ENCODE measurements around the gene MORN1. TPM values are rescaled to one million over a fixed set of nuclear protein-coding genes. Genes with fewer than 3 reads are reported as not detected.

The MORN1 gene
- total and polyA plus RNA-seq, 10 of the 15 experiments (the other 5 are each of a cell fraction or from before 2014, with no cell fraction given), result 0.76 to 7.9 (median 5.5) TPM

DNA sequence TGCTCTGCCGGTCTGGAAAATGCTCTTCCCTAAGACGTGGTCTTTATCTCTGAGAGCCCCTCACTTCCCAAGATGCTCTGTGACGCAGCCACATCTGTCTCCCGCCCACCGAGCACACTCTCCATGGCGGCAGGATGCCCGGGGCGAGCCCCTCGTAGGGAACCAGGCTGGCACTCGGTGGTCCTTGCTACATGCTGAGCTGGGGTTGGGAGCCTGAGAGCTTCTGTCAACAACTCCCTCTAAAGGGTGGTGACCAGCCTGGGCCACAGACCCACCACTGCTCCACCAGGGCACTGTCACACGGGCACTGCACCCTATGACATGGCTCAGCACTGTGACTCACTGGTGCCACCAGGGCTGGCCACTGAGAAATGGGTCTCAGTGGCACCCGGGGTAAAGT, 18.4 kb upstream of the MORN1 start:
- FAIRE-seq (no peak), DNase-seq (ENCODE audit: low read depth, low spot score) (no peak), ATAC-seq (no peak)
- ChIA-PET RAD21 (ENCODE audit: unreplicated experiment) (interaction anchor here (1.1 kb wide), 1 partner anchor 22 kb away, joined by 3 read pairs; no protein-coding TSS in a partner anchor), SMC1A (ENCODE audit: uncharacterized antibody, unreplicated experiment) (no interaction called here), CTCF (no interaction called here), POLR2A (interaction anchor here (1.2 kb wide), 1 partner anchor 18 kb away, joined by 4 read pairs; the partner anchor contains the start of genes MORN1 and RER1)
- intact Hi-C loops (cut with micrococcal nuclease; ENCODE audit: unreplicated experiment), result no loop called here
- BruUV-seq (replicated peaks), result no TSS peak
- Histone ChIP-seq H3K4me2 (ENCODE audit: control insufficient read depth, insufficient read depth) (no peak overlapping the region), H3K27ac (ENCODE audit: control insufficient read depth, insufficient read depth) (no peak overlapping the region), H3K9ac (ENCODE audit: control insufficient read depth, insufficient read depth, low read length) (no peak overlapping the region), H3K36me3 (ENCODE audit: control insufficient read depth in 2 of 2, insufficient read depth in 2 of 2, low read length in 1 of 2) (peaks cover 2 to 3% of the 10 kb centered on the region in 2 experiments; a peak in 3 of 4 replicates), H3K4me1 (ENCODE audit: control insufficient read depth, insufficient read depth, low read length) (peaks cover 17% of the 10 kb centered on the region), H2AFZ (ENCODE audit: control insufficient read depth, low read depth, low read length) (no peak overlapping the region), H3K9me3 (replicated peaks; ENCODE audit: control insufficient read depth, insufficient read depth, low read length) (no peaks in the 10 kb centered on the region), H3K79me2 (ENCODE audit: control insufficient read depth, insufficient read depth, low read length) (peaks cover 20% of the 10 kb centered on the region), H3K4me3 (no peak overlapping the region), H4K20me1 (ENCODE audit: control insufficient read depth, insufficient read depth) (no peaks in the 10 kb centered on the region), H3K27me3 (replicated peaks in 1 of 2; ENCODE audit: control insufficient read depth in 2 of 2, insufficient read depth in 2 of 2, low read length in 1 of 2) (no peaks in the 10 kb centered on the region)
- TF ChIP-seq HDAC2 (IDR thresholded peaks at IDR 0.05) (no peak), ZNF217 (IDR thresholded peaks at IDR 0.05) (no peak), RAD51 (IDR thresholded peaks at IDR 0.05) (no peak), BCL11A (IDR thresholded peaks at IDR 0.05; ENCODE audit: low read depth, low read length) (no peak), NR2C2 (IDR thresholded peaks at IDR 0.05; ENCODE audit: borderline replicate concordance, control insufficient read depth, insufficient read length, low read depth) (no peak), MEF2B (IDR thresholded peaks at IDR 0.05; ENCODE audit: partially characterized antibody, poor library complexity, severe bottlenecking) (no peak), ASH2L (IDR thresholded peaks at IDR 0.05; ENCODE audit: borderline replicate concordance, low read depth) (no peak), HCFC1 (IDR thresholded peaks at IDR 0.05; ENCODE audit: low read length) (no peak), POLR2AphosphoS5 (IDR thresholded peaks at IDR 0.05; ENCODE audit: low read length) (no peak), MYC (IDR thresholded peaks at IDR 0.05; ENCODE audit: insufficient read depth, insufficient read length, insufficient replicate concordance, low read length, severe bottlenecking) (no peak), MEF2A (IDR thresholded peaks at IDR 0.05; ENCODE audit: insufficient read depth, low read depth, low read length) (no peak), TBL1XR1 (IDR thresholded peaks at IDR 0.05; ENCODE audit: low read depth, low read length) (no peak), NRF1 (conservative IDR thresholded peaks at IDR 0.05; ENCODE audit: low read depth, low read length) (no peak), GATAD2B (conservative IDR thresholded peaks at IDR 0.05; ENCODE audit: low read depth) (no peak)
- TF ChIP-seq, protein P1, sequence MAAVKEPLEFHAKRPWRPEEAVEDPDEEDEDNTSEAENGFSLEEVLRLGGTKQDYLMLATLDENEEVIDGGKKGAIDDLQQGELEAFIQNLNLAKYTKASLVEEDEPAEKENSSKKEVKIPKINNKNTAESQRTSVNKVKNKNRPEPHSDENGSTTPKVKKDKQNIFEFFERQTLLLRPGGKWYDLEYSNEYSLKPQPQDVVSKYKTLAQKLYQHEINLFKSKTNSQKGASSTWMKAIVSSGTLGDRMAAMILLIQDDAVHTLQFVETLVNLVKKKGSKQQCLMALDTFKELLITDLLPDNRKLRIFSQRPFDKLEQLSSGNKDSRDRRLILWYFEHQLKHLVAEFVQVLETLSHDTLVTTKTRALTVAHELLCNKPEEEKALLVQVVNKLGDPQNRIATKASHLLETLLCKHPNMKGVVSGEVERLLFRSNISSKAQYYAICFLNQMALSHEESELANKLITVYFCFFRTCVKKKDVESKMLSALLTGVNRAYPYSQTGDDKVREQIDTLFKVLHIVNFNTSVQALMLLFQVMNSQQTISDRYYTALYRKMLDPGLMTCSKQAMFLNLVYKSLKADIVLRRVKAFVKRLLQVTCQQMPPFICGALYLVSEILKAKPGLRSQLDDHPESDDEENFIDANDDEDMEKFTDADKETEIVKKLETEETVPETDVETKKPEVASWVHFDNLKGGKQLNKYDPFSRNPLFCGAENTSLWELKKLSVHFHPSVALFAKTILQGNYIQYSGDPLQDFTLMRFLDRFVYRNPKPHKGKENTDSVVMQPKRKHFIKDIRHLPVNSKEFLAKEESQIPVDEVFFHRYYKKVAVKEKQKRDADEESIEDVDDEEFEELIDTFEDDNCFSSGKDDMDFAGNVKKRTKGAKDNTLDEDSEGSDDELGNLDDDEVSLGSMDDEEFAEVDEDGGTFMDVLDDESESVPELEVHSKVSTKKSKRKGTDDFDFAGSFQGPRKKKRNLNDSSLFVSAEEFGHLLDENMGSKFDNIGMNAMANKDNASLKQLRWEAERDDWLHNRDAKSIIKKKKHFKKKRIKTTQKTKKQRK (IDR thresholded peaks at IDR 0.05; ENCODE audit: low read depth, low read length), result no peak
- in situ Hi-C loops (cut with MboI), result loop anchor here (5.0 to 10.0 kb wide), 3 partner anchors 138 to 1018 kb away; no protein-coding TSS in a partner anchor
- 78% methylated on average over 12 of the region's 12 CpGs for WGBS (ENCODE audit: insufficient coverage, insufficient replicate concordance, low lambda C conversion rate, missing lambda C conversion rate)

All from GM12878 (cell line).